ENCODE measurements around the gene IL12RB1.

Gene IL12RB1

GRCh38 chr19:18086590-18087138 lies at the start of gene IL12RB1:
Gene IL12RB1 (minus strand): TSS chr19:18086934. CDS start chr19:18086823, 111 bp downstream.
- no peak for DNase-seq

DNA sequence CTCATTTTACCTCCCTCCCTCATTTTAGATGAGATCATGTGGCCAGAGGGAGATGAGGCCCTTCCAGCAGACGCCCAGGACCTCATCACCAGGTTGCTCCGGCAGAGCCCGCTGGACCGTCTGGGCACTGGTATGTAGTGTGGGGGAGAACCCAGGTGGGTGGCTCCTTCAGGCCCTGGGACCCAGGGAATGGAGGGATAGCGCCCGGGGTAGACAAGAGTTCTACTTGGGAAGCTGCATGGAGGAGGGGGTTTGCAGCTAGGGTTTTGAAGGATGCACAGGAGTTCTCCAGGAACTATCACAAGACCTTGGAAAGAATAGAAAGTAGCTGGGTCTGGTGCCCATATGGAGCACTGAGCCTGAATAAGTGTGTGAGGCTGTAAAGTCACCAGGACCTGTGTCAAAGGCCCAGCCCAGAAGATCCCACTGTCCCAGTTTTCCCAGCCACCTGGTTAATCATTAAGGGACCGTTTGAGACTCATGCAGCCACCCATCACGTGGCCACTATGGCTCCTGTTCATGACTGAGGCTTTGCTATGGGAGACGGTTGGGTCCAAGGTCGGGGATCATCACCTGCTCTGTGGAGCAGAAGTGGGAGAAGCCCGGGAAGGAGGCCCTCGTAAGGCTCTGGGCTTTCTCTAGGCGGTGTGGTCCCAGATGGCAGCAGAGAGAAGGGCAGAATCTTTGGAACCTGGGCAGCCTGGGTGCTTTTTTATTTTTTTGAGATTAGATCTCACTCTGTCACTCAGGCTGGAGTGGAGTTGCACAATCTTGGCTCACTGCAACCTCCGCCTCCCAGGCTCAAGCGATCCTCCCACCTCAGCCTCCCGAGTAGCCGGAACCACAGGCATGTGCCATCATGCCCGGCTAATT lies 49.2 kb upstream of the IL12RB1 start:
- DNase-seq: no peak

DNA sequence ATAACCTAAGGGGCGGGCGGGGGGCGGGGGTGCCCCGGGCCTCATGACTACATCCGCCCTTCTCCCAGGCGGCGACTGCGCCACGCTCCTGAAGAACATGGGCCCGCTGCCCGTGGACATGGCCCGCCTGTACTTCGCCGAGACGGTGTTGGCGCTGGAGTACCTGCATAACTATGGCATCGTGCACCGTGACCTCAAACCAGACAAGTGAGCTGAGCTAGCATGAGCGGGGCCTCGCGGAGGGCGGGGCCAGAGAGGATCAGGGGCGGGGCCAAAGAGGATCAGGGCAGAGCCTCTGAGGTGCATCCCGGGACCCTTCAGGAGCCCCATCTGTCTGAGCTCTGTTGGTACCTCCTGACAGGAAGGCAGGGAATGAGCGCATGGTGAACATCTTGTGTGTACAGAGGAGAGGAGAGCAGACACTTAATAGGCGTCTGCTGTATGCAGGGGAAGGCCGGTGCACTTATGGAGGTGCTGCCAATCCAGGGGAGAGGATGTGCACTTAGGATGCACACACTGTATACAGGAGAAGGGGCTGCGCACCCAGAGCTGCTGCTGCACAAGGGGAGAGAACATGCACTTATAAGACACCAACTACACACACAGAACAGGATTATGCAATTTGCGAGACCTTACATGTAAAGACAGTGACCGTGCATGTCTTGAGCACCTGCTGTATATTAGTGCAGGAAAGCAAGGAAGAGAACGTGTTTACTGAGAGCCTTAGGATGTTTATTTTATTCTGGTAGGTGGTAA lies 45.3 kb upstream of the IL12RB1 start:
- no peak for DNase-seq

DNA sequence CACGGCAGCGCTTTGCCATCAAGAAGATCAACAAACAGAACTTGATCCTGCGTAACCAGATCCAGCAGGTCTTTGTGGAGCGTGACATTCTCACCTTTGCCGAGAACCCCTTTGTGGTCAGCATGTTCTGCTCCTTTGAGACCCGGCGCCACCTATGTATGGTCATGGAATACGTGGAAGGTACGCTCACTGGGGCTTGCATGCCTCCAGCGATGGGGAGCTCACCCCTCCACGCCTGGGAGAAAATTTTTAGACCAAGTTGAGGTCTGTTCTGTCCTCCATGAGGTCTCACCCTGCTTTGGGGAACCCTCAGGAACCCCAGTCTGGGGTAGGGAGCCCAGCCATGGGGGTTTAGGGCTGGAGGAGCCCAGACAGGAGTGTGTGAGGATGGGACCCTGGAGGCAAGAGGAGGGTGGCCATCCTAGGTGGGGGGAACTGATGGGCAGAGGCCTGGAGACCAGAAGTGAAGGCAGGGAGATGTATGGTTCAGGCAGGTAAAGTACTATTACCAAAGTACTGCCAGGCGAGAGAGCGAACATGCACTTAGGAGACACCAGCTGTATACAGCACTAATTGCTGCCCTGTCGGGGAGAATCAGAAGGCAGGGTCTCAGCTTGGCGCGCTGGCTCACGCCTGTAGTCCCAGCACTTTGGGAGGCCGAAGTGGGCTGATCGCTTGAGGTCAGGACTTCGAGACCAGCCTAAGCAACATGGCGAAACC lies 43.9 kb upstream of the IL12RB1 start:
- DNase-seq: no peak

GRCh38 chr19:18128805-18129204 lies 42.1 kb upstream of the IL12RB1 start:
- DNase-seq: no peak

DNA sequence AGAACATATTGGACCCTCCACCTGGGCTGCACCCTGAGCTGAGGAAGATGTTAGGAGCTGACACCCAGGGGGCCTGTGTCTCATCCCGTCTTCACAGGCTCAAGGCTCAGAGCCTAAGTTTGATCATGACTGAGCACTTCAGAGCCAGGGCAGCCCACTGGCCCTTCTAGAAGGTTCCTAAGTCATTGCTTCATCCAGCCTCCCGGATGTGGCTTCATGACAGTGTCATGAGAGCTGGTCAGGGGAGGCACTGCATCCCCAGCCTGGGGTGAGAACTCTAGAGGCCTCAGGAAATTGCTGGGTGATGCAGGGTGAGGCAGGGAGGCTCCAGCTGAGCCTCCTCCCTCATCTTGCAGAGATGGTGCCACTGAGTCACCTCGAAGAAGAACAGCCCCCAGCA lies 41.3 kb upstream of the IL12RB1 start:
- DNase-seq: no peak

GRCh38 chr19:18126097-18126496 lies 39.4 kb upstream of the IL12RB1 start:
- DNase-seq: no peak

DNA sequence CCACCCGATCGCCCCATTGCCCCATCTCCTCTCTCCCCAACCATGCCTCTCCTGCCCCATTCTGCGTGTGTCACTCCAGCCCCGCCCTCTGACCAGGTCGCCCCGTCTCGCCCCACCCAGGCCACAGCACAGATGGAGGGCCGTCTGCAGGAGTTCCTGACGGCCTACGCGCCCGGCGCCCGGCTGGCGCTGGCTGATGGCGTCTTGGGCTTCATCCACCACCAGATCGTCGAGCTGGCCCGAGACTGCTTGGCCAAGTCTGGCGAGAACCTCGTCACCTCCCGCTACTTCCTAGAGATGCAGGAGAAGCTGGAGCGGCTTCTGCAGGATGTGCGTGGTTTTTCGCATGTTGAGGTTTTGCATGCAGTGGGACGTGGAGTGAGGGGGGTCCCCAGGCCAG lies 37.1 kb upstream of the IL12RB1 start:
- DNase-seq: no peak

DNA sequence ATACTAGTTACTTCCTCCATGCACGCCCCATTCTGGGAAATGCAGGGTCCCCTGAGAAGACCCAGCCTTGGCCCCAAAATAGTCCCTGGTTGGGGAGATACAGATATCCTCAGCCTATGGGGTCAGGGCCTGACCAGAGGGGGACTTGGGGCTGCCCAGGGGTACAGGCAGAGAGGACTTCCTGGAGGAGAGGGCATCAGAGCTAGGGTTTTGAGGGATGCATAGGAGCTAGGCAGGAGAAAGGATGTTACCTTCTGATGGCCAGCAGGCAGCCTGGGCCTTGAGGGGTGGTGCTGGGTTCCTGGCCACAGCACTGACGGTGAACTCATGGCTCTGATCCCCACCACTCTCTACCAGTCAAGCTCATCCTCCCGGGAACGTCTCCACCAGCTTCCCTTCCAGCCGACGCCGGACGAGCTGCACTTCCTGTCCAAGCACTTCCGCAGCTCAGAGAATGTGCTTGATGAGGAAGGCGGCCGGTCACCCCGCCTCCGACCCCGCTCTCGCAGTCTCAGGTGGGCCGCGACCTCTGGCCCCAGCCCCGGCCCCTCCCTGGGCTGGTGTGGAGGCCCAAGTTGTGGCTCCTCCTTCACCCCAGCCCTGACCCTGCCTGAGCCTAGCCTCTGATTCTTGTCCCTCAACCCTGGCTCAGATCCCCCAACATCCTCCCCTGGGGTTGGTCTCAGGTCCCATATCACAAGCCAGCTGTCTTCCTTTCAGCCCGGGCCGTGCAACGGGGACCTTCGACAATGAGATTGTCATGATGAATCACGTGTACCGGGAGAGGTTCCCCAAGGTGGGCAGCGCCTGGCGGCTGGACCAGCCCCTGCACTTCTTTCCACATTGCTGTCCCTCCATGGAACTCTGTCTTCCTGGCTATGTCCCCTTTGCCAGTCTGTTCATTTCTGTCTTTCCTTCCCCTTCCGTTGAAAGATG lies 36.4 kb upstream of the IL12RB1 start:
- DNase-seq: no peak

GRCh38 chr19:18122424-18122823 lies 35.7 kb upstream of the IL12RB1 start:
- DNase-seq: no peak

DNA sequence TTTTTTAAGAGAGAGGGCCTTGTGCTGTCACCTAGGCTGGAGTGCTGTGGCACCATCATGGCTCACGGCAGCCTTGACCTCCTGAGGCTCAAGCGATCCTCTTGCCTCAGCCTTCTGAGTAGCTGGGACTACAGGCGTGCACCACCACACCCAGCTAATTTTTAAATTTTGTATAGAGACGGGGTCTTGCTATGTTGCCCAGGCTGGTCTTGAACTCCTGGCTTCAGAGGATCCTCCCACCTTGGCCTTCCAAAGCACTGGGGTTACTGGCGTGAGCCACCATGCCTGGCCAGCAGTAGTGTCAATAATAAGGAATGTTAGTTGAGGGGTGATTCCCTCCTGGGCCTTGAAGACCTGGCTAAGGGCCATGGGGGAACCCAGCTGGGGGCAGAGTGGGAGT lies 34.4 kb upstream of the IL12RB1 start:
- no peak for DNase-seq

DNA sequence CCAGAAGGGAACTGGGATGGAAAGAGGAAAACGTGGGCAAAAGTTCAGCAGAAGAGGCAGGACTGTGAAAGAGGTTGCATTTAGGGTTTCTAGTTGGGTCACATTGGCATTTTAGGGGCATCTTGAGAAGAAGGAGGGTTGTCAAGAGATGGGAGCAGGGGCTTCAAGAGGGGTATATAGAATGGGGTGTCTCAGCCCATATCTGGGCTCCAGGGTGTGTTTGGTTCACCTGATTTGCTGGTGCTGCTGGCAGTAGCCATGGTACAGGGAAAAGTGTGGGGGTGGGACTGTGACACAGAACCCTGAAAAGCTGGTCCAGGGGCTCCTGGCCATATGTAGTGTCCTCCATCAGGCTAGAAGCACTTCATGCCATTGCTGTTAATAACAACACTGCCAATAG lies 33.4 kb upstream of the IL12RB1 start:
- DNase-seq: no peak

GRCh38 chr19:18119717-18120105 lies 33.0 kb upstream of the IL12RB1 start:
- no peak for DNase-seq

- no peak for DNase-seq
Measured at GRCh38 chr19:18119013-18119716, 32.4 kb upstream of the IL12RB1 start.

- DNase-seq: no peak
Measured at GRCh38 chr19:18118420-18119012, 31.8 kb upstream of the IL12RB1 start.

GRCh38 chr19:18117692-18118378 lies 31.1 kb upstream of the IL12RB1 start:
- DNase-seq: no peak

- DNase-seq: no peak
Measured at GRCh38 chr19:18117364-18117691, 30.6 kb upstream of the IL12RB1 start.

GRCh38 chr19:18114483-18114882 lies 27.7 kb upstream of the IL12RB1 start:
- no peak for DNase-seq

DNA sequence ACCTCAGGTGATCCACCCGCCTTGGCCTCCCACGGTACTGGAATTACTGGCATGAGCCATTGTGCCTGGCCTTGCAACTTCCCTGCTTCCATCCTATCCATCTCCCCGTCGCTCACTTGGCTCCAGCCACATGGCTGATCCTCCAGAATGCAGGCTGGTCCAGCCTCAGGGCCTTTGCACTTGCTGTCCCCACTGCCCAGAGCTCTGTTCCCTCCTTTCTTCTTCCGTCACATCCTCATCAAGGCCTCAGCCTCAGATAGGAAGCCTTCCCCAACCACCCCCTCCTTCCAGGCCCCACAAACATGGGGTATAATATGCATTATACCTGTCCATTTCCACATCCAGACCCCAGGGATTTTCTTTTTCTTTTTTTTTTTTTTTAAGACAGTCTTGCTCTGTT lies 27.1 kb upstream of the IL12RB1 start:
- no peak for DNase-seq

GRCh38 chr19:18112989-18113478 lies 26.3 kb upstream of the IL12RB1 start:
- DNase-seq: no peak
